Duodenal mucosa (tissue), 2 donors: ENCODE data around the gene SLPI.

Experiments used
- H3K27ac ChIP-seq: one replicate; pipeline ENCODE4 v1.7.0; 2013; ENCODE audit warnings: low read depth, low read length
- H3K27me3 ChIP-seq, 2 donors: one replicate each; pipeline ENCODE4 v1.7.0; 2013; ENCODE audit warnings: low read length in 2 of 2, control low read depth in 1 of 2; ENCODE audit not compliant: insufficient read depth in 2 of 2, control insufficient read depth in 1 of 2
- H3K36me3 ChIP-seq, 2 donors: one replicate each; pipeline ENCODE4 v1.7.0; 2013; ENCODE audit warnings: low read length in 2 of 2, control low read depth in 1 of 2; ENCODE audit not compliant: insufficient read depth in 2 of 2, control insufficient read depth in 1 of 2
- H3K4me1 ChIP-seq, 2 donors: one replicate each; pipeline ENCODE4 v1.7.0; 2013; ENCODE audit warnings: low read length in 2 of 2, control low read depth in 1 of 2; ENCODE audit not compliant: insufficient read depth in 2 of 2, control insufficient read depth in 1 of 2
- H3K4me3 ChIP-seq, 2 donors: one replicate each; pipeline ENCODE4 v1.7.0; 2013; ENCODE audit warnings: low read length in 2 of 2, low read depth in 1 of 2
- H3K9ac ChIP-seq, 2 donors: one replicate each; pipeline ENCODE4 v1.7.0; 2013; ENCODE audit warnings: low read length in 2 of 2, low read depth in 1 of 2
- H3K9me3 ChIP-seq, 2 donors: one replicate each; pipeline ENCODE4 v1.7.0; 2013; ENCODE audit warnings: low read length in 2 of 2, control low read depth in 1 of 2; ENCODE audit not compliant: control insufficient read depth in 1 of 2

SLPI gene

DNA sequence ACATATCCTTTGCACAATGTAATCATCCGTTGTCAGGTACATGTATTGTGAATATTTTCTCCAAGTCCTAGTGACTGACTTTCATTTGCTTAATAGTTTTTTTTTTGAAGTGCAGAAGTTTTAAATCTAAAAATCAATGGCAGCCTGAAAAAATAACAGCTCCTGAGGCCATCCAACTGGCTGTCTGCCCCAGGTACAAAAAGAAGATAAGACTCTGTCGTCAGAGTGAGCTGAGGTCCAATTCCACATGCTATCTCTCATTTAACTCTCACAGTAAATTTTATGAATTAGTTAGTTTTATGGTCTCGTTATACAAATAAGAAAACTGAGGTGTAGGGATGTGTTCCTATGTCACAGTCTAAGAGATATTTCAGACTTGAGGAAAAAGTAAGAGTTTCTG is 21.0 kb upstream of the SLPI start:
- Histone ChIP-seq H3K4me3 (no peak overlapping the region), H3K4me1 (no peaks in the 10 kb centered on the region), H3K9me3 (no peaks in the 10 kb centered on the region), H3K36me3 (no peaks in the 10 kb centered on the region), H3K27ac (no peak overlapping the region), H3K27me3 (peaks cover 12 to 18% of the 10 kb centered on the region in 2 donors), H3K9ac (no peak overlapping the region)

GRCh38 chr20:45269754-45270270 is 15.4 kb upstream of the SLPI start:
- no peak overlapping the region for H3K27ac ChIP-seq
- H3K36me3 ChIP-seq: no peaks in the 10 kb centered on the region
- H3K9ac ChIP-seq: no peak overlapping the region
- H3K27me3 ChIP-seq: peaks cover 6 to 23% of the 10 kb centered on the region in 2 donors
- no peaks in the 10 kb centered on the region for H3K9me3 ChIP-seq
- H3K4me3 ChIP-seq: no peak overlapping the region
- no peaks in the 10 kb centered on the region for H3K4me1 ChIP-seq

DNA sequence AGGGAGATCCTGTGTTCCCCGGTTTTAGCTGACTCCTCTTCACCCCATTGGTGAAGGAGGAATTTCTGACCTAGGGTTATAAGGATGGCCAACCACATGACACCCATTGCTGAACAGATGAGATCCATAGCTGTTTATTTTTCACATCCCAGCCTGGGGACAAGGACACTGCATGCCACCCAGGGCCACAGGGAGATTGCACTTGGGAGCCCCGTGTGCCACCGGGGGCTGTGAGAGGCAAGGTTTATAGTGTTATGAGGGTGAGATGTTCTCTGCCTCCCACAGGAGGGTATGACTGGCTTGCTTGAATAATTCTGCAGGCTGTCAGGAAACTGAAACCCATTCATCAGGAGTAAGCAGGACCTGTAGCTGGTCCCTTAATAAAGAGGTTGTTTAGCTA is 14.7 kb upstream of the SLPI start:
- no peaks in the 10 kb centered on the region for H3K9me3 ChIP-seq
- no peak overlapping the region for H3K9ac ChIP-seq
- H3K27me3 ChIP-seq: peaks cover 6 to 23% of the 10 kb centered on the region in 2 donors
- no peaks in the 10 kb centered on the region for H3K36me3 ChIP-seq
- no peak overlapping the region for H3K4me3 ChIP-seq
- no peaks in the 10 kb centered on the region for H3K4me1 ChIP-seq
- no peak overlapping the region for H3K27ac ChIP-seq

- H3K27ac ChIP-seq: no peak overlapping the region
- H3K9me3 ChIP-seq: no peaks in the 10 kb centered on the region
- H3K4me3 ChIP-seq: no peak overlapping the region
- no peaks in the 10 kb centered on the region for H3K36me3 ChIP-seq
- H3K27me3 ChIP-seq: peaks cover 6 to 18% of the 10 kb centered on the region in 2 donors
- H3K9ac ChIP-seq: no peak overlapping the region
- no peaks in the 10 kb centered on the region for H3K4me1 ChIP-seq
Measured at GRCh38 chr20:45268531-45268930, 14.2 kb upstream of the SLPI start.

GRCh38 chr20:45266977-45267376 is 12.6 kb upstream of the SLPI start:
- Histone ChIP-seq H3K36me3 (no peaks in the 10 kb centered on the region), H3K27me3 (peaks cover 10 to 15% of the 10 kb centered on the region in 2 donors), H3K4me3 (no peak overlapping the region), H3K9me3 (no peaks in the 10 kb centered on the region), H3K4me1 (no peaks in the 10 kb centered on the region), H3K9ac (no peak overlapping the region), H3K27ac (no peak overlapping the region)

DNA sequence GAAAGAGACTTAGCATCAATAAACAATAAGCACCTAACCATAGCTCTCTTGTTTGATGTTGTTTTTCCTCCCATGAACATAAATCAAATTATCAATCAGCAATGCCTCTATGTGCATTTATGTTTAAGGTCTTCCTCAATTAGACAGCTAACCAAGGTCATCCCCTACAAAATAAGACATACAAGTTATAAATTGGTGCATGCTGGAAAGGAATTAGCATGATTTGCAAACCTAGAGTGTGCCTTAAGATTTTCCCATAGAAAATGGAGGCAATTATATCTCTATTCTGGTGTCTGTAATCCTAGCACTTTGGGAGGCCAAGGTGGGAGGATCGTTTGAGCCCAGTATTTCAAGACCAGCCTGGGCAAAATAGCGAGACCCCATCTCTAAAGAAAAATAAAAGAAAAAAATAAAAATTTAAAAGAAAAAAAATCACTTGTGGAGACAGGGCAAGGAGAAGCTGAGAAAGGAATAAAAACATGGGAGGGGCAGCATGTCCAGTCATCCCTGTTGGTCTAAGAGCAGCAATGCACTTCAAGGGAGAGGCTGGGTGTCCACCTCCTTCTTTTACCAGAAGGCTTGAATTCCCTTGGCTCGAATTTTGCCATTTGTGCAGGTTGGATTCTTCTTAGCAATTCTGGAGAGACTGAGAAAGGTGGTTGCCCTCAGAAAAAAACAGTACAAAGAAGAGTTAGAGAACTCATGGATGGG is 9.3 kb upstream of the SLPI start:
- H3K9ac ChIP-seq: no peak overlapping the region
- H3K4me1 ChIP-seq: no peaks in the 10 kb centered on the region
- peaks cover 13 to 18% of the 10 kb centered on the region in 2 donors for H3K27me3 ChIP-seq
- no peaks in the 10 kb centered on the region for H3K9me3 ChIP-seq
- H3K4me3 ChIP-seq: no peak overlapping the region
- no peak overlapping the region for H3K27ac ChIP-seq
- no peaks in the 10 kb centered on the region for H3K36me3 ChIP-seq

GRCh38 chr20:45258664-45259063 is 4.3 kb upstream of the SLPI start:
- Histone ChIP-seq H3K36me3 (no peaks in the 10 kb centered on the region), H3K27me3 (peaks cover 7 to 18% of the 10 kb centered on the region in 2 donors), H3K9me3 (no peaks in the 10 kb centered on the region), H3K4me3 (no peak overlapping the region), H3K4me1 (peaks cover 8 to 11% of the 10 kb centered on the region in 2 donors), H3K9ac (no peak overlapping the region), H3K27ac (no peak overlapping the region)

DNA sequence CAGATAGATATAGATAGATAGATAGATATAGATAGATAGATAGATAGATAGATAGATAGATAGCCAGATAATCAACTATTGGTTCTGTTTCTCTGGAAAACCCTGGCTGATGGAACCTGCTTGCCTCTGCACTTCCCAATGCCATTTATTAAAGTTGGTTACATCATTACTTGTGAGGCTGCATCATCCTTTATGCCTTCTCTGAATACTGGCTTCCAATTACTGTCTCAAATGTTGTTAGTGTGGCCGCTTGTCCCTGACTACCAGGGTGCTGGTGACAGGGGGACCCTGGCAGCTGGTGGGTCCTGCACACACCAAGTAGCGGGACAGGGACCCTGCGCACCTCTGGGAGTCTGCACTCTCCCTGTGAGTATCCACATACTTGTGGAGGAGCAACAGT is 3.9 kb upstream of the SLPI start:
- Histone ChIP-seq H3K27ac (no peak overlapping the region), H3K9ac (no peak overlapping the region), H3K4me3 (no peak overlapping the region), H3K4me1 (peaks cover 8 to 11% of the 10 kb centered on the region in 2 donors), H3K36me3 (no peaks in the 10 kb centered on the region), H3K27me3 (peaks cover 7 to 18% of the 10 kb centered on the region in 2 donors), H3K9me3 (no peaks in the 10 kb centered on the region)

- Histone ChIP-seq H3K9ac (no peak overlapping the region), H3K27ac (no peak overlapping the region), H3K9me3 (no peaks in the 10 kb centered on the region), H3K4me1 (peaks cover 8 to 11% of the 10 kb centered on the region in 2 donors), H3K36me3 (no peaks in the 10 kb centered on the region), H3K4me3 (no peak overlapping the region), H3K27me3 (peaks cover 4 to 17% of the 10 kb centered on the region in 2 donors)
Measured at GRCh38 chr20:45257711-45258110, 3.3 kb upstream of the SLPI start.

- H3K4me1 ChIP-seq: peaks cover 8 to 11% of the 10 kb centered on the region in 2 donors
- H3K27me3 ChIP-seq: peaks cover 3 to 14% of the 10 kb centered on the region in 2 donors
- H3K9ac ChIP-seq: no peak overlapping the region
- no peaks in the 10 kb centered on the region for H3K9me3 ChIP-seq
- H3K27ac ChIP-seq: no peak overlapping the region
- H3K4me3 ChIP-seq: no peak overlapping the region
- no peaks in the 10 kb centered on the region for H3K36me3 ChIP-seq
Measured at GRCh38 chr20:45257161-45257560, 2.8 kb upstream of the SLPI start.
